Bronchial epithelial cell (primary cell): ENCODE data around the gene ZDHHC11. TPM values are rescaled to one million over a fixed set of nuclear protein-coding genes. Genes with fewer than 3 reads are reported as not detected.

ENCODE experiments used
- DNase-seq: peaks from one replicate; pipeline ENCODE4 v3.0.0-alpha.2; 2010; ENCODE audit warnings: low read depth
- FAIRE-seq: peaks from 2 replicates; lab custom pipeline; 2011; peaks lifted over from hg19 to GRCh38; lab: Jason Lieb, UNC
- H3K27me3 ChIP-seq: 2 replicates; pipeline ENCODE4 v1.5.1; 2011; ENCODE audit warnings: low read length; ENCODE audit not compliant: control insufficient read depth, insufficient read depth
- H3K36me3 ChIP-seq: 2 replicates; pipeline ENCODE4 v1.5.1; 2011; ENCODE audit warnings: low read length; ENCODE audit not compliant: control insufficient read depth, insufficient read depth
- H3K4me3 ChIP-seq: 2 replicates; pipeline ENCODE4 v1.5.1; 2011; ENCODE audit warnings: mild to moderate bottlenecking, low read depth, low read length, control low read depth
- total RNA-seq: library from RNA; depleted of rRNA; stranded (reverse); fragments of >200 nt; gene quantifications from 2 replicates; pipeline ENCODE4 v1.2.1, GENCODE V29; 2014
- TF ChIP-seq, protein P1 (sequence below): IDR thresholded peaks from 2 replicates; pipeline ENCODE4 v1.5.1; 2011; ENCODE audit warnings: mild to moderate bottlenecking, moderate library complexity, low read length, control low read depth, inconsistent platforms; ENCODE audit not compliant: insufficient read depth, severe bottlenecking

Gene ZDHHC11
- total RNA-seq, 1 donor from 2014 or later = 0.53 TPM

DNA sequence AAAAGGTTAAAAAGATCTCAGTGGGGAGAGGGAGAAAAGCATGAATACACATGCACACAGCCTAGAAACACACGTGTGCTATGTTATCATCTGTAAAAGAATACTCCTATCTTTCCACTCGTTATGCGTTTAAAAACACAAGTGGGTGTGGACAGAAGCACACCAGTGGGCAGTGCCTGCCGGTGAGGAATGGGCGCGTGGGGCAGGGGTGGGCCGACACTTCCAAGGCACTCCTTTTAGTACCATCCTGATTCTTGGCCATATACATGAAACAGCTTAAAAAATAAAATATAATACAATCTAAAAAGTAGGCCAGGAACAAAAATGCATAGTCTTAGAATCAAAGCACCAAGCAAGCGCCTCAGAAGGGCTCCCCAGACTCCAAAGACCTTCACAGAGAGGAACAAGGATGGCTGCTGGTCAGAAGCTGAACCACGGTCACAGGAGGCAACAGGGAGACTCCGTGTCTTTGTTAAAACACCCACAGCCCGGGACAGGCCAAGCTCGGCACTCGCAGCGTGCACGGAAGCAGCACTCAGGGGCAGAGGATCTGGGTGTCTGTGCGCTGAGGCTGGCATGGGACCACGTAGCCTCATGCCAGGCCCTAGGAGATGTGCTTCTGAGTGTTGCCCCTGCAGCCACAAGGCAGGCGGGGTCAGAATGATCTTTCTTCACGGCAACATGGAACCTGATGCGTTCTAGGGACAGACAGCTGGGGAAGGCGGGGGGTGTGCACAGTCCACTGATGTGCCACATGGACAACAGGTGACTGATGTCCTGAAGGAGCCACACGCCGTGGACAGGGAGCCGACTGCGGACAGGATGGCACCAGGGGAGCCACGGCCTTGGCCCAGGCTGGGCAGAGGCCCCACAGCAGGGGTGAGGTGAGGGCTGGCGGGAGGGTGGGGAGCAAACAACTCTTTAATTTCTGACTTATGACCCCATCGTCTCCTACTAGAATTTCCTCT is 25.9 kb upstream of the ZDHHC11 start:
- H3K36me3 ChIP-seq = peaks cover 32% of the 10 kb centered on the region

DNA sequence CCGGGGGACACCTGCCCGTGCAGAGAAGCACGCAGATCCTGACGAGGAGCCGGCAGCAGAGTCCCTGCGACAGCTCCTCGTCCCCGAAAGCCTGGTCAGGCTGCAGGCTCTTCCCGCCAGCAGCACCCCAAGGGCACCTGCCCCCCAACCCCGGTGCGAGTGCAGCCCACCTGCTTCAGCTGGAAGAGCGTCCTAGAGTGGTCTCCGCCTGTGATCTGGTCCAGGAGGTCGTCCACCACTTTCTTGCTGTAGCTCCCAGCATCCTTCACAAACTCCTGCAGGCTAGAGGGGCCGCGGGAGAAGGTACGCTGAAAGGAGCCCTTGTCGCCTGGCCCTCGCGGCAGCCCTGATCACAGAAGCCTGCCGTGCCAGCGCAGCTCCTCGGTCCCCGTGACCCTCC is 25.1 kb upstream of the ZDHHC11 start:
- TF ChIP-seq, protein P1, sequence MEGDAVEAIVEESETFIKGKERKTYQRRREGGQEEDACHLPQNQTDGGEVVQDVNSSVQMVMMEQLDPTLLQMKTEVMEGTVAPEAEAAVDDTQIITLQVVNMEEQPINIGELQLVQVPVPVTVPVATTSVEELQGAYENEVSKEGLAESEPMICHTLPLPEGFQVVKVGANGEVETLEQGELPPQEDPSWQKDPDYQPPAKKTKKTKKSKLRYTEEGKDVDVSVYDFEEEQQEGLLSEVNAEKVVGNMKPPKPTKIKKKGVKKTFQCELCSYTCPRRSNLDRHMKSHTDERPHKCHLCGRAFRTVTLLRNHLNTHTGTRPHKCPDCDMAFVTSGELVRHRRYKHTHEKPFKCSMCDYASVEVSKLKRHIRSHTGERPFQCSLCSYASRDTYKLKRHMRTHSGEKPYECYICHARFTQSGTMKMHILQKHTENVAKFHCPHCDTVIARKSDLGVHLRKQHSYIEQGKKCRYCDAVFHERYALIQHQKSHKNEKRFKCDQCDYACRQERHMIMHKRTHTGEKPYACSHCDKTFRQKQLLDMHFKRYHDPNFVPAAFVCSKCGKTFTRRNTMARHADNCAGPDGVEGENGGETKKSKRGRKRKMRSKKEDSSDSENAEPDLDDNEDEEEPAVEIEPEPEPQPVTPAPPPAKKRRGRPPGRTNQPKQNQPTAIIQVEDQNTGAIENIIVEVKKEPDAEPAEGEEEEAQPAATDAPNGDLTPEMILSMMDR = no peak
- Histone ChIP-seq H3K27me3 (no peaks in the 10 kb centered on the region), H3K36me3 (peaks cover 33% of the 10 kb centered on the region), H3K4me3 (no peak overlapping the region)
- FAIRE-seq = no peak
- no peak for DNase-seq

More for the DNA sequence above, 25.9 kb upstream of the ZDHHC11 start:
- no peaks in the 10 kb centered on the region for H3K27me3 ChIP-seq
- FAIRE-seq (no peak), DNase-seq (no peak)
- TF ChIP-seq, protein P1 = no peak
- no peak overlapping the region for H3K4me3 ChIP-seq

DNA sequence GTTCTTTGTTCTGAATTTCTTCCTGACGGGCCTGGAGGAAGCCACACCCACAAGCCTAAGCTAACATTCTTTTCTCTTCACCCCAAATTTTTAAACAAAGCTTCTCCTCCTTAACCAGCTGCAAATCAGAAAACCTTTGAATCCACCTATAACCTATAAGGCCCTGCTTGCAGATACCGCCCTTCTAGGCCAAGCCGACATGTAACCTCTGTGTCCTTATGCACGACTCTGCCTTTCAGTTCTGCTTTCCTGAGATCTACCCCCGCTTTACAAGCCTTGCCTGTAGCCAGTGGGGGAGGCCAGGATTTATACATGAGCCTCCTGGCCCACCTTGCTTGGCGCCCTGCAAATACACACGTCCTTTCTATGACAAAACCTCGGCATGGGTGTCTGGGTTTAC is 22.5 kb upstream of the ZDHHC11 start:
- Histone ChIP-seq H3K27me3 (no peaks in the 10 kb centered on the region), H3K4me3 (no peak overlapping the region), H3K36me3 (peaks cover 48% of the 10 kb centered on the region)
- TF ChIP-seq, protein P1 = no peak
- DNase-seq (no peak), FAIRE-seq (no peak)

DNA sequence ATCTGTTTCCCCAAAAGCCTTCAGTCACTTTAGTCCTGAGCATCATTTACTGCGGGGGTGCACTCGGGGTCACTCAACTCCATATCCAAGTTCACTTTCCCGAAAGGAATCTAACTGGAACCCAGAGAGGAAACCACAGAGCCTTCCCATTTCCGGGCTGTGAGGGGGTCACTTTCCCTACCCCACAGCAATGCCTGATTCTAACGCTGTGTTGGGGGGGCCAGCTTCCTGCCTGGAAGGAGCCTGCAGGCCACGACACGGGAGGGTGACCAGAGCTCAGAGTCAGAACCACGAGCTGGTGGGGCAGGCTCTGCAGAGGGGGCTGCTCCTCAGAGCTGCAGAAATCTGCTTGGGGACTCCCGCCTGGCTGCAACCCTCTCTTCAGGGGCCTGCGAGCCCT is 21.5 kb upstream of the ZDHHC11 start:
- no peak overlapping the region for H3K4me3 ChIP-seq
- FAIRE-seq (no peak), DNase-seq (no peak)
- H3K27me3 ChIP-seq = no peaks in the 10 kb centered on the region
- H3K36me3 ChIP-seq = peaks cover 45% of the 10 kb centered on the region
- TF ChIP-seq, protein P1 = no peak

DNA sequence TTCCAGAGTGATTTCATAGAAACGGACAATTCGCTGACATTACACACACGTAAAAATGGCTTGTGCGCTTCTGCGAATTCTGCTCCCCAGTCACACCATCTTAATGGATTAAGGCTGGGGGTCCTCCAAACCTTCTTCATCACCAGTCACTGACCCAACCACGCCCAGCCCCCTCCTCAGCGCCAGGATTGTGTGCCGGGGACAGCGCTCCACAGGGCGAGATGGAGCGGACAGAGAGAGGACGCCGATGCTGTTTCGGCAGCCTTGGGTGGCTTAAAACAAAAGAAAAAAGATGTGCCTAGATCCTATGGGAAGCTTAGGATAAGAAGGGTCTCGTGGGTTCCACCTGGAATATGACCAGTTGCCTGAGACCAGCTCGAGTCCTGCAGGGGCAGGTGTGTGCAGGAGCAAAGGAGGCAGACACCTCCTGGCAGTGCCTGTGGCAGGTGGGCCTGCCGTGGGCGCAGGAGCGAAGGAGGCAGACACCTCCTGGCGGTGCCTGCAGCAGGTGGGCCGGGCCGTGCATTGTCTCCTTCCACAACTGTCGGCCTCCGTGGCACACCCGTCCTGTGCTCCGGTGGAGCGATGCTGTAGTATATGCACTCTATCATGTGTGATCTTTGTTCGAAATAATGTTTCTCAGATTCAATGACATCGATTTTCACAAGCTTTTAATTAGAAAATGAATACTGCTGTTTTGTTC is 21.0 kb upstream of the ZDHHC11 start:
- TF ChIP-seq, protein P1 = no peak
- Histone ChIP-seq H3K4me3 (no peak overlapping the region), H3K27me3 (no peaks in the 10 kb centered on the region), H3K36me3 (peaks cover 41% of the 10 kb centered on the region)
- DNase-seq = no peak
- no peak for FAIRE-seq
